DOHH2 (cell line): ENCODE results near the gene CAMK2D.

Experiments used
- CTCF ChIP-seq: fragments of 200-600 bp; sonication (generic); IDR thresholded peaks from one replicate; pipeline ENCODE4 v1.5.1; 2014; ENCODE audit warnings: antibody characterized with exemption, mild to moderate bottlenecking, low read depth, low read length; ENCODE audit not compliant: poor library complexity, severe bottlenecking
- EZH2phosphoT487 ChIP-seq: fragments of 200-600 bp; sonication (generic); IDR thresholded peaks from 2 replicates; pipeline ENCODE4 v1.6.1; 2017; ENCODE audit warnings: borderline replicate concordance, mild to moderate bottlenecking, antibody characterized with exemption, low read length, moderate library complexity, mixed read lengths

GRCh38 chr4:113404841-113405240, 356.7 kb downstream of the CAMK2D start:
- no peak for TF ChIP-seq CTCF
- TF ChIP-seq EZH2phosphoT487, result no peak
